Measurements from ENCODE around the gene STYXL1. TPM values are rescaled to one million over a fixed set of nuclear protein-coding genes. Genes with fewer than 3 reads are reported as not detected.
A peak's percentile ranks its signal among the peaks of the same experiment; 100 is the strongest.

Gene STYXL1
- total RNA-seq, 1 donor from 2014 or later: 49.8 TPM

GRCh38 chr7:75960372-75960771 is 87.4 kb downstream of the STYXL1 start:
- no peak for DNase-seq (ENCODE audit: low read depth)

DNA sequence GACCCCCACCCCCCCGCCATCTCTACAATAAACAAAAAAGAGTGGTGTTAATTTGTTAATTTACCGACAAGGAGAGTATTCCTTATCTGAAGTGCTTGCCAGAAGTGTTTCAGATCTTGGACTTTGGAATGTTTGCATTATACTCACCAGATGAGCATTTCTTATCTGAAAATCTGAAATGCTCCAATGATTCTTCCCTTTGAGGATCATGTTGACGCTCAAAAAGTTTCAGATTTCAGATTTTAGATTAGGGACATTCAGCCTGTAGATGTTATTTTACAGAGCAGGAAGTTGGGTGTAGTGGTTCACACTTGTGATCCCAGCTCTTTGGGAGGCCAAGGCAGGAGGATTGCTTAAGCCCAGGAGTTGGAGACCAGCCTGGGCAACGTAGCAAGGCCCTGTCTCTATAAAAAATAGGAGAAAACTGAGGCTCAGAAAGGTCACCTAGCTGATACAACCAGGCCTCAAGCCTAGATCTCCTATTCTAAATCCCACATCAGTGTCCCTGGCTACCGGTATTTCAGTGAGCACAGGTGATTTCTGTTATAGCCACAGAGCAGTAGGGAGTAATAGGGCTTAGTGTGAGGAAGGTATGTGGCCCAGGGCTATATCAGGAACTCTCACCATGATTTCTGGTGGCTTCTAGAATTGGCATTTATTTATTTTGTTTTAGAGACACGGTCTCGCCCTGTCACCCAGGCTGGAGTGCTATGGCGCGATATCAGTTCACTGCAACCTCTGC is 88.8 kb downstream of the STYXL1 start:
- no peak for DNase-seq (ENCODE audit: low read depth)

GRCh38 chr7:75957021-75957736 is 90.6 kb downstream of the STYXL1 start:
- no peak for DNase-seq (ENCODE audit: low read depth)

DNA sequence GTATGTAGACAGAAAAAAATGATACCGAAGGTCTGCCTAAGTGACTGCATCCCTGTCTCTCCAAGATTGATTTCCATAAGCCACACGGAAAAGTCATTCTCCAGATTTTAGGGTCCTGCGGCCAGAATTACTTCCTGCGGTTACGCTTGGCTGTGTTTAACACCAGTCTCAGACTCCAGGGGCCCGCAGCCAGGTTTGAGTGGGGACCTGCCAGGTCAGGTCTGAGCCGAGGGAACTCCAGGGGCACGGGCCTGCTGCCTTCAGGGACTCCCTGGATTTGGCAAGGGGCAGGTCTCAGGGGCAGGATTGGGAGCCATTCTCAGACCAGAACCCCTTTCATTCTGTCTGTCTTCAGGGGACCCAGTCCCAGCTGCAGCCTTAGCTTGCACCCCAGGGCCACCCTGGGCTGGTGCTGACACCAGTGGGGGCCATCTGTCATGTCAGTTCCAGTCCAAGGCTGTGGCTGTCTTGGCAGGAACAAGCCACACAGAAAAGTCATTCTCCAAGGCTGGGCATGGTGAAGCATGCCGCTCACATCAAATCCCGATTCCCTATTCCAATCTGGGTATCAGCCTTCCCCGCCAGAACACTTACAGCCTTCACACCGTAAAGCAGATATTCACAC is 92.4 kb downstream of the STYXL1 start:
- no peak for DNase-seq (ENCODE audit: low read depth)

- no peak for DNase-seq (ENCODE audit: low read depth)
These were observed 93.9 kb downstream of the STYXL1 start for GRCh38 chr7:75953931-75954330.

DNA sequence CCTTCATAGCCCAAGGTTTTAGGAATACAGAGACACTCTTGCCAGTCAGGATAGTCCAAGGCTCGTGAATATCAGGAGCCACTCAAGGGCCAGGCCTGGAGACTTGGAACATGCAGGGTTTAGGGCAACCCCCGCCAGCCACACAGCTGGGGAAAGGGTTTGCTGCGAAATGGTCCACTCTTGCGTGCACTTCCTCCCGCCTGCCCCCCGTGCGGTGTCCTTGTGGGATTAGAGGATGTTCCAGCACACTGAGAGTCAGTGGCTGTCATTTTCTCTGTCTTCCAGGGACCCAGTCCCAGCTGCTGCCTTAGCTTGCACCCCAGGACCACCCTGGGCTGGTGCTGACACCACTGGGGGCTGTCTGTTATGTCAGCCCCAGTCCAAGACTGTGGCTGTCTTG is 94.4 kb downstream of the STYXL1 start:
- DNase-seq (ENCODE audit: low read depth): no peak

- DNase-seq (ENCODE audit: low read depth): peak; percentile 85
These were observed 96.3 kb downstream of the STYXL1 start for GRCh38 chr7:75951506-75951905.

- peak; percentile 75 for DNase-seq (ENCODE audit: low read depth)
These were observed 97.6 kb downstream of the STYXL1 start for GRCh38 chr7:75950111-75950681.

DNA sequence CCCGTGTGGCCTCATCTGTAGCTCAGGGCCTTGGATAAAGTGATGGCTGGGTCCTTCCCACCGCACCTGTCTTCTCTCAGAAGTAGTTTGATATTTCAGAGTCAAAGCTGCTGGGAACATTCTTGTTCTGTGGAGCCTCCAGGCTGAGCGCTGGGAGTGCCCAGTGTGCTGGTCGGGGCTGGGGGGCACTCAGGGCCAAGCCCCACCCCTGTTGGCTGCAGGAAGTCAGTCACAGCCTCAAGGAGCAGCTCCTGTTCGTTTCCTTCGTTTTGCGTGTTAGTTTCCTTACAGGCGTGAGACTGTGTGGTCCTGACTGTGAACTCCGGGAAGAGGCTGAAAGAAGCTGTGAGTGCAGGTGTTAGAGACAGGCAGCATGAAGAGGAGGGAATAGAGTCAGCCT is 99.6 kb downstream of the STYXL1 start:
- peak; percentile 33 for DNase-seq (ENCODE audit: low read depth)

Other genes with a start within 250 kb of the STYXL1 start
- 0.72 TPM in 1 of 2 replicates, not detected in the other for gene CCL24, start 234.2 kb downstream of the STYXL1 start, total RNA-seq
- gene RHBDD2, start 169.0 kb downstream of the STYXL1 start, total RNA-seq: 83.4 and 107 TPM in 2 replicates
- gene POR, start 132.8 kb downstream of the STYXL1 start, total RNA-seq: 205 and 262 TPM in 2 replicates
- 110 and 115 TPM in 2 replicates for gene TMEM120A, start 53.4 kb downstream of the STYXL1 start, total RNA-seq
- gene MDH2, start 106 bp upstream of the STYXL1 start, total RNA-seq: 116 and 130 TPM in 2 replicates
- gene SRRM3, start 153.9 kb upstream of the STYXL1 start, total RNA-seq: 2.8 TPM in 2 replicates

Measured in myocyte (in vitro differentiated cells).